HEK293T (cell line): ENCODE measurements around the gene LDHAL6B.

Experiments
- BHLHE40 ChIP-seq: fragments of 450-650 bp; IDR thresholded peaks from 2 replicates; pipeline ENCODE4 v1.6.1; 2016; ENCODE audit warnings: mild to moderate bottlenecking, moderate library complexity, borderline replicate concordance
- FOXA1 ChIP-seq: fragments of 450-650 bp; IDR thresholded peaks from 2 replicates; pipeline ENCODE4 v1.6.1; 2016; ENCODE audit warnings: mild to moderate bottlenecking
- FOXM1 ChIP-seq: fragments of 450-650 bp; IDR thresholded peaks from 2 replicates; pipeline ENCODE4 v1.6.1; 2017; ENCODE audit warnings: mild to moderate bottlenecking, borderline replicate concordance
- NFRKB ChIP-seq: fragments of 450-650 bp; IDR thresholded peaks from 2 replicates; pipeline ENCODE4 v1.6.1; 2016; ENCODE audit warnings: mild to moderate bottlenecking, moderate library complexity
- SP1 ChIP-seq: fragments of 450-650 bp; IDR thresholded peaks from 2 replicates; pipeline ENCODE4 v1.6.1; 2017
- TARDBP ChIP-seq: fragments of 450-650 bp; IDR thresholded peaks from 2 replicates; pipeline ENCODE4 v1.6.1; 2016

DNA sequence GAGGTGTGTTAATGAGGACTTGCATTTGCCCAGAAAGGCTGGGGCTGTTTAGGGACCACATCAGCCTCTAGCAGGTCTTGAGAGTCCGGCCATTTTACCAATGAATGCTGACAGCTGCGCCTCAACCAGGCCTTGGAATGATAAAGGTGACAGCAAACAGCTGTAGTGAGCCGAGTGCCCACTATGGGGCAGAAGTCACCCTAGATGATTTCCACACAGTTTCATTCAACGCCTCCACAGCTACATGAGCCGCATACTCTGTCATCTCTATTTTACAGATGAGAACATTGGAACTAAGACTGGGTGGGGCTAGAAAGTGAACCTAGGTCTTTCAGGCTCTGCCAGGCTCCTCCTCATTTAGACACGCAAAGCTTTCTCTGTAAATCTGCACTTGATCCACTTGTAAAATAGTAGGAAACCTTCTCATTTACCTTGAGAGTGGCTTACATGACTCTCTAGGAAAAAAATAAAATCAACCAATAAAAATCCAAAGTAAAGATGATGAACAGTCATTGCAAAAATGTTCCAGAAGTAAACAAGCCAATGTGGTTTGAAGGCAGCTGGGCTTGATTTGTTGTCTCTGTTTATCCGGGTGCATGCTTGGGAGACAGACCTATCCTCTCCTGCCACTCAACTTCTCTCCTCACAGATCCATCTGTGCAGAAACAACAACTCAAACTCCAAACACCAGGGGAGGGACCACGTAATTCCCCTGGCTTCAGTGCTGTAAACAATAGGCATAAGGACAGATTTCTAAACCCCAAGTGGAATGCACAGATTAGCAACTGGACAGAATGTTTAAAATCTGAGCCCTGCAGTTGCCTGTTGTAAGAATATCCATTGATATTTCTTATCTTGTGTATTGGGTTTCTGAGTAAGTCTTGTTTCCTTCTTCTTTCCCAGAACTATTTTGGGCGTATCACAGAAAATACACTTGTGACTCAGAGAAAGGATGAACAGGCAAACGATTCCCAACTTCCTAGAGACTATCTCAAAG is 31.5 kb upstream of the LDHAL6B start:
- no peak for TF ChIP-seq TARDBP
- TF ChIP-seq NFRKB = no peak
- no peak for TF ChIP-seq BHLHE40
- no peak for TF ChIP-seq FOXA1
- TF ChIP-seq FOXM1 = no peak
- TF ChIP-seq SP1 = no peak
